K562 (cell line): ENCODE data around the gene ASCC2. TPM values are rescaled to one million over a fixed set of nuclear protein-coding genes. Genes with fewer than 3 reads are reported as not detected.

ENCODE experiments used
- ATAC-seq: fragments of 200-7000 bp; cut with Tn5 transposase; 3 replicates; pipeline ENCODE4 v1.9.1; 2020; ENCODE audit warnings: moderate library complexity
- BruUV-seq: library from RNA; stranded (reverse); fragments of 400-500 nt; replicated peaks from 2 replicates; lab custom pipeline; 2021; lab: Mats Ljungman, UMichigan
- CTCF ChIA-PET: fragments of 300-600 bp; formaldehyde crosslinking; extraction: SDS; loops from one replicate; lab custom pipeline; 2021; ENCODE audit warnings: low intra/inter-chr PET ratio; lab: Yijun Ruan, JAX
- POLR2A ChIA-PET: fragments of 300-600, 350-650 bp; sonication (Branson Sonifier 250); formaldehyde crosslinking; extraction: SDS; loops from one replicate; lab custom pipeline; 2021; ENCODE audit warnings: antibody characterized with exemption, inconsistent platforms; lab: Yijun Ruan, JAX
- DNase-seq, 4 experiments: peaks; one replicate each; pipeline versions ENCODE4 v3.0.0 to v3.0.0-alpha.2; 2011 to 2018; ENCODE audit warnings: low spot score in 3 of 4, mixed read lengths in 3 of 4; ENCODE audit errors: extremely low read depth in 1 of 4
- FAIRE-seq: peaks from 2 replicates; lab custom pipeline; 2011; peaks lifted over from hg19 to GRCh38; lab: Jason Lieb, UNC
- H2AFZ ChIP-seq: 2 replicates; pipeline ENCODE4 v1.6.0; 2011; ENCODE audit warnings: low read depth, low read length, control low read depth, inconsistent platforms
- H3K27ac ChIP-seq: fragments of 200-600 bp; 3 replicates; pipeline ENCODE4 v1.8.0; 2011; ENCODE audit warnings: low read depth, mild to moderate bottlenecking, control low read depth, inconsistent platforms, low read length, moderate library complexity, mixed read lengths; ENCODE audit errors: extremely low read depth
- H3K27me3 ChIP-seq, 2 experiments: fragments of 300-600 bp in 1 of 2; 2 replicates in 1 of 2; 3 replicates in 1 of 2; pipeline versions ENCODE4 v1.6.0 to v1.8.0; 2011; ENCODE audit warnings: inconsistent platforms in 2 of 2, low read length in 2 of 2, mild to moderate bottlenecking in 1 of 2, mixed read lengths in 1 of 2, moderate library complexity in 1 of 2; ENCODE audit not compliant: control insufficient read depth in 2 of 2, insufficient read depth in 2 of 2
- H3K36me3 ChIP-seq: fragments of 300-600 bp; 3 replicates; pipeline ENCODE4 v1.8.0; 2011; ENCODE audit warnings: mild to moderate bottlenecking, low read length, inconsistent platforms; ENCODE audit not compliant: control insufficient read depth, insufficient read depth
- H3K4me1 ChIP-seq, 2 experiments: fragments of 200-600 bp in 1 of 2; replicated peaks in 1 of 2; 2 replicates in 1 of 2; 3 replicates in 1 of 2; pipeline versions ENCODE4 v1.5.1 to v1.8.0; 2011; ENCODE audit warnings: inconsistent platforms in 2 of 2, low read length in 2 of 2, mild to moderate bottlenecking in 1 of 2, mixed read lengths in 1 of 2, moderate library complexity in 1 of 2; ENCODE audit not compliant: control insufficient read depth in 2 of 2, insufficient read depth in 2 of 2
- H3K4me2 ChIP-seq: 2 replicates; pipeline ENCODE4 v1.6.1; 2011; ENCODE audit warnings: low read length, control low read depth, inconsistent platforms, mixed read lengths; ENCODE audit not compliant: insufficient read depth
- H3K4me3 ChIP-seq: fragments of 200-600 bp; sonication (generic), shearing (Covaris generic); 2 replicates; pipeline ENCODE4 v1.5.1; 2016; ENCODE audit warnings: control low read depth, inconsistent platforms
- H3K79me2 ChIP-seq: fragments of 200-600 bp; 3 replicates; pipeline ENCODE4 v1.8.0; 2011; ENCODE audit warnings: low read length, inconsistent platforms; ENCODE audit not compliant: control insufficient read depth, insufficient read depth
- H3K9ac ChIP-seq, 2 experiments: 2 replicates each; pipeline versions ENCODE4 v1.6.0 to v1.6.1; 2011; ENCODE audit warnings: low read depth in 2 of 2, low read length in 2 of 2, control low read depth in 1 of 2, inconsistent platforms in 1 of 2, mild to moderate bottlenecking in 1 of 2, mixed read lengths in 1 of 2; ENCODE audit not compliant: insufficient read depth in 1 of 2
- H3K9me1 ChIP-seq: one replicate; pipeline ENCODE4 v1.6.0; 2011; ENCODE audit warnings: inconsistent platforms, mild to moderate bottlenecking, low read length, moderate library complexity; ENCODE audit not compliant: control insufficient read depth, insufficient read depth
- H3K9me3 ChIP-seq: replicated peaks from 2 replicates; pipeline ENCODE4 v1.5.1; 2011; ENCODE audit warnings: low read depth, low read length, inconsistent platforms; ENCODE audit not compliant: control insufficient read depth, insufficient read depth
- H4K20me1 ChIP-seq: replicated peaks from 2 replicates; pipeline ENCODE4 v1.6.1; 2011; ENCODE audit warnings: low read length, inconsistent platforms, mixed read lengths; ENCODE audit not compliant: control insufficient read depth, insufficient read depth
- AFF4 ChIP-seq: sonication (generic); formaldehyde crosslinking; IDR thresholded peaks from 2 replicates; pipeline ENCODE4 v1.8.0; 2023; ENCODE audit warnings: mild to moderate bottlenecking, missing genetic modification reagents
- ARHGAP35 ChIP-seq: fragments of 450-650 bp; IDR thresholded peaks from 2 replicates; pipeline ENCODE4 v1.6.1; 2018; ENCODE audit not compliant: partially characterized antibody
- ATF4 ChIP-seq: fragments of 450-650 bp; formaldehyde crosslinking; IDR thresholded peaks from 2 replicates; pipeline ENCODE4 v1.4.0; 2022; ENCODE audit warnings: mild to moderate bottlenecking, moderate library complexity
- CREBBP ChIP-seq: IDR thresholded peaks from one replicate; pipeline ENCODE4 v1.6.1; 2012; ENCODE audit warnings: low read depth, mild to moderate bottlenecking, control low read depth, inconsistent platforms, low read length
- DACH1 ChIP-seq: fragments of 450-650 bp; IDR thresholded peaks from 2 replicates; pipeline ENCODE4 v1.6.1; 2018; ENCODE audit not compliant: partially characterized antibody
- EP300 ChIP-seq: IDR thresholded peaks from 2 replicates; pipeline ENCODE4 v1.6.1; 2012; ENCODE audit warnings: low read length, improper control_type of control experiment
- IRF1 ChIP-seq: sonication (generic); formaldehyde crosslinking; IDR thresholded peaks from 2 replicates; pipeline ENCODE4 v1.8.0; 2022; ENCODE audit warnings: missing genetic modification reagents, mild to moderate bottlenecking, borderline replicate concordance
- POLR3A ChIP-seq: IDR thresholded peaks from 2 replicates; pipeline ENCODE4 v1.6.1; 2011; ENCODE audit warnings: borderline replicate concordance, mild to moderate bottlenecking, moderate library complexity; ENCODE audit not compliant: insufficient read length, insufficient read depth; ENCODE audit errors: extremely low read depth
- RBBP5 ChIP-seq: fragments of 200-600 bp; sonication (generic); IDR thresholded peaks from 2 replicates; pipeline ENCODE4 v1.6.1; 2012; ENCODE audit warnings: borderline replicate concordance, mild to moderate bottlenecking, low read length, control low read depth, inconsistent platforms; ENCODE audit not compliant: insufficient read depth, poor library complexity, severe bottlenecking
- ZFP30 ChIP-seq: fragments of 250-450 bp; sonication (Bioruptor Pico); IDR thresholded peaks from 2 replicates; pipeline ENCODE4 v1.8.0; 2022; ENCODE audit warnings: moderate library complexity, mild to moderate bottlenecking, inconsistent platforms, borderline replicate concordance
- ZHX1 ChIP-seq: fragments of 150-350 bp; conservative IDR thresholded peaks from 2 replicates; pipeline ENCODE4 v1.6.1; 2014; ENCODE audit warnings: low read length
- ZNF77 ChIP-seq: fragments of 250-450 bp; sonication (Bioruptor Pico); IDR thresholded peaks from 2 replicates; pipeline ENCODE4 v1.5.0; 2020
- WGBS: fragments of 100-300 bp; shearing (Covaris generic); methylation state at CpG from one replicate; pipeline ENCODE4 v1.1.6; 2016; ENCODE audit warnings: low coverage, mixed read lengths; ENCODE audit not compliant: insufficient coverage; ENCODE audit errors: missing lambda C conversion rate; 5-methylcytosine and 5-hydroxymethylcytosine counted together
- in situ Hi-C: fragments of 300-500 bp; cut with MboI; formaldehyde crosslinking; loops from 4 replicates; pipeline ENCODE4 v1.15.0; 2018; ENCODE audit warnings: inconsistent platforms, mixed read lengths
- intact Hi-C: fragments of 100-400 bp; cut with micrococcal nuclease; formaldehyde crosslinking; loops from 2 replicates; pipeline ENCODE4 v1.14.2; 2022
- polyA plus RNA-seq, 8 experiments: library from polyadenylated mRNA; depleted of rRNA in 4 of 8; stranded (reverse) in 5 of 8; unstranded in 3 of 8; fragments of >200 nt; fragmentation: Nextera tagmentation in 2 of 8; fragmentation: Illumina TruSeq in 1 of 8; extraction: Ambion mirVana in 2 of 8; extraction: Trizol in 1 of 8; gene quantifications; 2 replicates each; pipeline versions ENCODE4 v1.2.1 to v1.2.3, GENCODE V29; 2011 to 2014; ENCODE audit warnings: inconsistent platforms in 1 of 8, missing spikeins in 1 of 8
- total RNA-seq, 7 experiments: library from RNA; depleted of rRNA in 6 of 7; stranded (reverse); fragments of >200 nt in 6 of 7; fragmentation: Illumina TruSeq in 2 of 7; extraction: Trizol in 2 of 7; gene quantifications; 2 replicates each; pipeline versions ENCODE4 v1.2.1 to v1.2.3, GENCODE V29; 2011 to 2021; ENCODE audit warnings: low replicate concordance in 1 of 7

The ASCC2 gene
- total and polyA plus RNA-seq, 9 of the 15 experiments (the other 6 are each of a cell fraction or from before 2014, with no cell fraction given), result 4.0 to 46.7 (median 26.8) TPM

- TF ChIP-seq RBBP5, result no peak
- TF ChIP-seq IRF1 (CRISPR knock-in tag), result no peak
- TF ChIP-seq ARHGAP35, result no peak
- TF ChIP-seq, all 486 proteins: peak for 0
Observed at GRCh38 chr22:29811377-29811776, 26.7 kb downstream of the ASCC2 start (continued).

- H3K9ac ChIP-seq, result no peak overlapping the region
- H3K9me3 ChIP-seq, result no peaks in the 10 kb centered on the region
- no peaks in the 10 kb centered on the region for H3K4me1 ChIP-seq
- intact Hi-C loops (no loop called here), in situ Hi-C loops (loop anchor here (10.0 kb wide), 1 partner anchor 195 kb away; no protein-coding TSS in a partner anchor)
- DNase-seq (no peak), FAIRE-seq (no peak), ATAC-seq (no peak)
- peaks cover 4% of the 10 kb centered on the region for H3K9me1 ChIP-seq
- CTCF ChIA-PET, result no interaction called here
- no peak overlapping the region for H3K4me2 ChIP-seq
- POLR2A ChIA-PET, result interaction anchor here (0.6 kb wide), 1 partner anchor 10 kb away, joined by 3 read pairs; no protein-coding TSS in a partner anchor
- H3K36me3 ChIP-seq, result peaks cover 84% of the 10 kb centered on the region; the same call in 2 of the 3 replicates
- H3K27ac ChIP-seq, result no peak overlapping the region
- H4K20me1 ChIP-seq, result no peaks in the 10 kb centered on the region; the same call in 1 of the 2 replicates
- H3K27me3 ChIP-seq, result no peaks in the 10 kb centered on the region
- H2AFZ ChIP-seq, result no peak overlapping the region
- H3K79me2 ChIP-seq, result no peaks in the 10 kb centered on the region
- BruUV-seq, result no TSS peak
- 75% methylated on average over 2 of the region's 2 CpGs for WGBS
- H3K4me3 ChIP-seq, result no peak overlapping the region
- TF ChIP-seq AFF4 (CRISPR knock-in tag) (no peak), ZHX1 (no peak), DACH1 (no peak), ATF4 (CRISPR knock-in tag) (no peak), POLR3A (no peak), ZNF77 (CRISPR knock-in tag) (no peak), ZFP30 (no peak), CREBBP (no peak), EP300 (no peak)
Observed at GRCh38 chr22:29810216-29810615, 27.9 kb downstream of the ASCC2 start.
